Duodenal mucosa (tissue), 2 donors: ENCODE measurements around the gene BBS12.
"Not testable (repeated sequence)": the region's sequence is repeated elsewhere in the genome, so short reads cannot be mapped to it uniquely, and the experiment has no call there.

ENCODE experiments used
- H3K27ac ChIP-seq: one replicate; pipeline ENCODE4 v1.7.0; 2013; ENCODE audit warnings: low read depth, low read length
- H3K27me3 ChIP-seq, 2 donors: one replicate each; pipeline ENCODE4 v1.7.0; 2013; ENCODE audit warnings: low read length in 2 of 2, control low read depth in 1 of 2; ENCODE audit not compliant: insufficient read depth in 2 of 2, control insufficient read depth in 1 of 2
- H3K36me3 ChIP-seq, 2 donors: one replicate each; pipeline ENCODE4 v1.7.0; 2013; ENCODE audit warnings: low read length in 2 of 2, control low read depth in 1 of 2; ENCODE audit not compliant: insufficient read depth in 2 of 2, control insufficient read depth in 1 of 2
- H3K4me1 ChIP-seq, 2 donors: one replicate each; pipeline ENCODE4 v1.7.0; 2013; ENCODE audit warnings: low read length in 2 of 2, control low read depth in 1 of 2; ENCODE audit not compliant: insufficient read depth in 2 of 2, control insufficient read depth in 1 of 2
- H3K4me3 ChIP-seq, 2 donors: one replicate each; pipeline ENCODE4 v1.7.0; 2013; ENCODE audit warnings: low read length in 2 of 2, low read depth in 1 of 2
- H3K9ac ChIP-seq, 2 donors: one replicate each; pipeline ENCODE4 v1.7.0; 2013; ENCODE audit warnings: low read length in 2 of 2, low read depth in 1 of 2
- H3K9me3 ChIP-seq, 2 donors: one replicate each; pipeline ENCODE4 v1.7.0; 2013; ENCODE audit warnings: low read length in 2 of 2, control low read depth in 1 of 2; ENCODE audit not compliant: control insufficient read depth in 1 of 2

Gene BBS12

DNA sequence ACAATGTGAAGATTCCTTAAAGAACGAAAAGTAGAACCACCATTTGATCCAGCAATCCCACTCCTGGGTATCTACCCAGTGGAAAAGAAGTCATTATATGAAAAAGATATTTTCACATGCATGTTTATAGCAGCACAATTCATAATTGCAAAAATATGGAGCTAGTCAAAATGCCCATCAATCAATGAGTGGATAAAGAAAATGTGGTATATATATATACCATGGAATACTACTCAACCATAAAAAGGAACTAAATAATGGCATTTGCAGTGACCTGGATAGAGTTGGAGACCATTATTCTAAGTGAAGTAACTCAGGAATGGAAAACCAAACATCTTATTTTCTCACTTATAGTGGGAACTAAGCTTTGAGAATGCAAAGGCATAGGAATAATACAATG, 54.4 kb downstream of the BBS12 start:
- not testable (repeated sequence) for H3K9me3 ChIP-seq, H3K4me3 ChIP-seq

DNA sequence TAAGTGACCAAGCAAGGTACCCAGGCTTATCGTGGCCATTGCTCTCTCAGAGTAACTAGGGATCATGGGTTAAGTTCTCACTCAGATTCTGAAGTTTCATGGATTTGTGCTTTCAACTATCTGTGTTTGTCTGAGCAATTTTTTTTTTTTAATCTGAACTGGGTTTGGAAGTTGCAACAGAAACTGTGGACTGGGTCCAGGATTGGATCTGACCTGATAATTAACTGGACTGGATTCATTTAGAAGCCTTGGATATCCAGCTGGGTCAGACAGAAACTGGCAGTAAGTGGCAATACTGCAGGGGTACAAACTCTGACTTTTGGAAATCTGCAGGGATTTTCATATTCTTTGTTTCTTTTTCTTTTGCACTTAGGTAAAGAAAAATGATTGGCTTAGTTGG, 55.4 kb downstream of the BBS12 start:
- Histone ChIP-seq H3K9me3 (no peaks in the 10 kb centered on the region), H3K4me3 (no peak overlapping the region), H3K36me3 (no peaks in the 10 kb centered on the region), H3K27me3 (no peaks in the 10 kb centered on the region), H3K9ac (no peak overlapping the region), H3K4me1 (no peaks in the 10 kb centered on the region), H3K27ac (no peak overlapping the region)

More for the DNA sequence above, 54.4 kb downstream of the BBS12 start:
- H3K36me3 ChIP-seq, H3K27ac ChIP-seq, H3K27me3 ChIP-seq, H3K9ac ChIP-seq, H3K4me1 ChIP-seq: not testable (repeated sequence)

- H3K4me3 ChIP-seq: no peak overlapping the region
- H3K4me1 ChIP-seq: no peaks in the 10 kb centered on the region
- no peak overlapping the region for H3K9ac ChIP-seq
- no peak overlapping the region for H3K27ac ChIP-seq
- no peaks in the 10 kb centered on the region for H3K9me3 ChIP-seq
- H3K36me3 ChIP-seq: no peaks in the 10 kb centered on the region
- H3K27me3 ChIP-seq: no peaks in the 10 kb centered on the region
Measured at GRCh38 chr4:122788935-122789334, 56.4 kb downstream of the BBS12 start.

GRCh38 chr4:122793811-122794210, 61.3 kb downstream of the BBS12 start:
- H3K4me1 ChIP-seq: no peaks in the 10 kb centered on the region
- H3K9ac ChIP-seq: no peak overlapping the region
- no peaks in the 10 kb centered on the region for H3K9me3 ChIP-seq
- H3K27ac ChIP-seq: no peak overlapping the region
- no peaks in the 10 kb centered on the region for H3K36me3 ChIP-seq
- H3K4me3 ChIP-seq: no peak overlapping the region
- no peaks in the 10 kb centered on the region for H3K27me3 ChIP-seq
